HG02970 (cell line): ENCODE measurements around the gene ZNF358.

Experiments used
- ATAC-seq: cut with Tn5 transposase; IDR thresholded peaks from one replicate; pipeline ENCODE4 v1.9.1; 2021; ENCODE audit warnings: mild to moderate bottlenecking, moderate library complexity, moderate number of reproducible peaks; ENCODE audit not compliant: unreplicated experiment, low FRiP score

The ZNF358 gene

GRCh38 chr19:7554565-7554964, 38.7 kb downstream of the ZNF358 start:
- ATAC-seq: no peak

- no peak for ATAC-seq
These were observed 39.3 kb downstream of the ZNF358 start for GRCh38 chr19:7554990-7555864.

- ATAC-seq: no peak
These were observed 40.9 kb downstream of the ZNF358 start for GRCh38 chr19:7556696-7557315.

GRCh38 chr19:7558667-7559066, 42.8 kb downstream of the ZNF358 start:
- no peak for ATAC-seq

- no peak for ATAC-seq
These were observed 43.2 kb downstream of the ZNF358 start for GRCh38 chr19:7559102-7559501.

- no peak for ATAC-seq
These were observed 44.4 kb downstream of the ZNF358 start for GRCh38 chr19:7560255-7560654.

GRCh38 chr19:7561325-7561724, 45.4 kb downstream of the ZNF358 start:
- ATAC-seq: no peak

- ATAC-seq: no peak
These were observed 46.9 kb downstream of the ZNF358 start for GRCh38 chr19:7562646-7563393.

GRCh38 chr19:7564866-7565265, 49.0 kb downstream of the ZNF358 start:
- no peak for ATAC-seq

- no peak for ATAC-seq
These were observed 49.4 kb downstream of the ZNF358 start for GRCh38 chr19:7565332-7565731.
